CD4-positive, CD25-positive, alpha-beta regulatory T cell (primary cell): Measurements from ENCODE around the gene UBE2M. TPM values are rescaled to one million over a fixed set of nuclear protein-coding genes. Genes with fewer than 3 reads are reported as not detected.
A peak's percentile ranks its signal among the peaks of the same experiment; 100 is the strongest.

ENCODE experiments used
- ATAC-seq, 2 donors: fragments of 150-1000 bp; cut with Tn5 transposase; one replicate each; pipeline ENCODE4 v1.10.0; 2021; ENCODE audit warnings: low read depth in 2 of 2, moderate number of reproducible peaks in 2 of 2, moderate library complexity in 1 of 2
- DNase-seq, 3 donors: peaks; one replicate each; pipeline versions ENCODE4 v3.0.0 to v3.0.0-alpha.2; 2012 to 2022; ENCODE audit warnings: mixed read lengths in 1 of 3
- H3K27ac ChIP-seq: one replicate; pipeline ENCODE4 v1.7.0; 2013; ENCODE audit warnings: mild to moderate bottlenecking, low read length; ENCODE audit not compliant: insufficient read depth, poor library complexity, severe bottlenecking
- H3K27me3 ChIP-seq: one replicate; pipeline ENCODE4 v1.7.0; 2013; ENCODE audit warnings: low read length; ENCODE audit not compliant: control insufficient read depth, insufficient read depth
- H3K36me3 ChIP-seq: one replicate; pipeline ENCODE4 v1.7.0; 2013; ENCODE audit warnings: mild to moderate bottlenecking, low read length, moderate library complexity; ENCODE audit not compliant: control insufficient read depth, insufficient read depth
- H3K4me1 ChIP-seq: 2 replicates; pipeline ENCODE4 v1.7.0; 2013; ENCODE audit warnings: mild to moderate bottlenecking, low read length; ENCODE audit not compliant: insufficient read depth, control insufficient read depth, poor library complexity, severe bottlenecking
- H3K4me3 ChIP-seq: one replicate; pipeline ENCODE4 v1.7.0; 2013; ENCODE audit warnings: low read depth, mild to moderate bottlenecking, low read length, moderate library complexity
- H3K9me3 ChIP-seq, 2 experiments: 1 replicate in 1 of 2; 2 replicates in 1 of 2; pipeline ENCODE4 v1.7.0; 2013; ENCODE audit warnings: low read length in 2 of 2, mild to moderate bottlenecking in 1 of 2, moderate library complexity in 1 of 2; ENCODE audit not compliant: control insufficient read depth in 2 of 2
- H3K27ac Mint-ChIP-seq, 3 donors: one replicate each; pipeline ENCODE4 v1.8.0; 2020 to 2022; ENCODE audit warnings: mild to moderate bottlenecking in 3 of 3, mixed read lengths in 3 of 3, moderate library complexity in 2 of 3
- H3K27me3 Mint-ChIP-seq: one replicate; pipeline ENCODE4 v1.8.0; 2022; ENCODE audit warnings: mild to moderate bottlenecking, mixed read lengths
- H3K36me3 Mint-ChIP-seq: one replicate; pipeline ENCODE4 v1.8.0; 2020; ENCODE audit warnings: mixed read lengths
- H3K4me1 Mint-ChIP-seq, 4 donors: one replicate each; pipeline ENCODE4 v1.8.0; 2020 to 2022; ENCODE audit warnings: mixed read lengths in 4 of 4, mild to moderate bottlenecking in 1 of 4
- H3K4me3 Mint-ChIP-seq, 4 donors: one replicate each; pipeline ENCODE4 v1.8.0; 2020 to 2022; ENCODE audit warnings: mild to moderate bottlenecking in 4 of 4, mixed read lengths in 4 of 4, moderate library complexity in 3 of 4
- H3K9me3 Mint-ChIP-seq, 7 donors: one replicate each; pipeline ENCODE4 v1.8.0; 2020 to 2022; ENCODE audit warnings: mixed read lengths in 7 of 7, mild to moderate bottlenecking in 3 of 7, moderate library complexity in 2 of 7
- polyA plus RNA-seq, 4 donors: library from polyadenylated mRNA; unstranded; fragments of 300-500 nt; fragmentation: Illumina TruSeq; gene quantifications; one replicate each; pipeline ENCODE4 v1.2.3, GENCODE V29; 2021
- total RNA-seq: library from RNA; stranded (reverse); gene quantifications from one replicate; pipeline ENCODE4 v1.2.3, GENCODE V29; 2022

The UBE2M gene
- total and polyA plus RNA-seq, 5 donors from 2014 or later = 8.7 to 50.2 (median 15.8) TPM

DNA sequence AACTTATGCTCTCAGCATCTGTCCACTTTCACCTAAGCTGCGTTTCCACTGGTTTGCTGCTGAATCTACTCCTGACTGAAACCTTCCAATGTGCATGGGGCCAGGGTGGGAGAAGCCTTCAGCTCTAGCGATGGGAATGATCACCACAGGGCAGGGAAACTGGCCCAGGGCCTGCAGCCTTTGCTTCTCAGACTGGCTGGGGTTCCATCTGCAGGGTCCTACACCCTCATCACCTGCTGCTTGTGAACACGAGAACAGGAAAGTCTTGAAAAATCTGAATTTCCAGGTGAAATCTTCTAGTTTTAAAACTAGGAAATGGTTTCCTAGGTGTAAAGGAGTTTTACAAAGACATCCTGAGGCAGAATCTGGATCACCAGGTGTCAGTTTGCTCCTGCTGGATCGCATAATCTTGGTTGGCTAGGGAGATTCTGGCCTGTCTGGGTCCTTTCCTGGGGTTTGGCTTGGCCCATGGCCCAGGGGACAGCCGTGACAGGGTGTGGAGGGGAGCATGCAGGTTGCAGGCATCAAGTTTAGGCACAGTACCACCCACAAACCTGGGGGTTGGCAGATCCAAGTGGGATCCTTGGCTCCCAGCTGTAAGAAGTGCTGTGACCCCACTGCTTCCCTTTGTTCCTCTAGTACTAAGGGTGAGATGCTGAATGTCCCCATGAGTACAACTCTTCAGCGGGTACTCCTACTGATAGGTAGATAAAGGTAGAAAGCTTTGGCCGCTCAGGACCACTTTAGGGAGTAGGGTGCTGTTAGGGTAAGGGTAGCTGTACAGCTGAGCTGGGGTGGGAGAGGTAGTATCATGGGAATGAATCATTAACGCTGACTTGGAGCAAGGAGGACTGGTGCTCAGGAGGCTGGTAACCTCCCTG, 1.8 kb upstream of the UBE2M start:
- Mint-ChIP-seq H3K27me3 (no peaks in the 10 kb centered on the region), H3K4me3 (peak overlapping the region; percentile 96 to 97 (median 97)), H3K9me3 (peaks cover 0 to 6% (median 0%) of the 10 kb centered on the region in 7 donors), H3K27ac (peak overlapping the region in 2 of 3 donors; percentile 98 to 99), H3K36me3 (peaks cover 9% of the 10 kb centered on the region), H3K4me1 (peaks cover 0 to 75% (median 38%) of the 10 kb centered on the region in 4 donors)
- peaks cover 10% of the 10 kb centered on the region for H3K36me3 ChIP-seq
- H3K9me3 ChIP-seq = no peaks in the 10 kb centered on the region
- H3K27me3 ChIP-seq = no peaks in the 10 kb centered on the region
- H3K4me3 ChIP-seq = peak overlapping the region; percentile 82
- DNase-seq = no peak
- H3K27ac ChIP-seq = peak overlapping the region; percentile 93
- peaks cover 62% of the 10 kb centered on the region for H3K4me1 ChIP-seq
- ATAC-seq = no peak

DNA sequence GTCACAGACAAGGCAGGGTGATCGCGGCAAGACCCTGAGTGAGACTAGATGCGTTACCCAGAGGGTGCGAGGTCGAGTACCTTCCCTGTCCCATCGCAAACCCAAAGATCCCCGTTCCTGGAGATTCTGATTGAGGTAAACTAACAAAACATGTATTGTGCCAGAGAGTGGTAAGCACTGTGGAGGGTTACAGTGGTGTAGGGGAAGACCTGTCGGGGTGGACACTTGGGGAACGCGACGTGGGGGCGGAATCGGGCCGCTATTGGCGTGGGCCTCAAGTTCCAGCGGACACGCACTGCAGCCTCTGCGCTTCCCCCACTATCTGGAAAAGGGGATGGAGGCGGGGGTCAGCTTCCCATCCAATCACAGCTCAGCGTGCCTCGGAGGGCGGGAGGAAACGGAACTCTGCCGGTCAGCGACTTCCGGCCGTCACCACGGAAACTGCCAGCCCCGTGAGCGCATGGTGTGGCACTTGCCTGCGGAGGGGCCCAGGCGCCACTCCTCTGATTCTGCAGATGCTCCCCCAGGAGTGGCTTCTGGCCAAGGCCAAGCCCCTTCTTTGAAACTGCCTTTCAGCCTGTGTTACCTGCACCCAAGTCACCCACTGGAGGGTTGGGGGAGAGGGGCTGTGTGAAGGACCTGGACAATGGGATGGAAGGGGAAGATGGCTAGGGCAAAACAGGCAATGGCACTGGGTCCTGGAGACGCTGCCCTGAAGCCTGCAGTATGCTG, 1.0 kb upstream of the UBE2M start:
- Mint-ChIP-seq H3K27me3 (no peaks in the 10 kb centered on the region), H3K27ac (peak overlapping the region; percentile 98 to 99 (median 98)), H3K4me3 (peak overlapping the region; percentile 96 to 97 (median 97)), H3K9me3 (peaks cover 0 to 7% (median 0%) of the 10 kb centered on the region in 7 donors), H3K36me3 (peaks cover 9% of the 10 kb centered on the region), H3K4me1 (peaks cover 0 to 82% (median 43%) of the 10 kb centered on the region in 4 donors)
- Histone ChIP-seq H3K27ac (peak overlapping the region; percentile 93), H3K4me3 (peak overlapping the region; percentile 82), H3K36me3 (peaks cover 10% of the 10 kb centered on the region), H3K9me3 (no peaks in the 10 kb centered on the region), H3K4me1 (peaks cover 67% of the 10 kb centered on the region), H3K27me3 (no peaks in the 10 kb centered on the region)
- ATAC-seq (no peak), DNase-seq (peak in 2 of 3 donors; percentile 47 to 75)

DNA sequence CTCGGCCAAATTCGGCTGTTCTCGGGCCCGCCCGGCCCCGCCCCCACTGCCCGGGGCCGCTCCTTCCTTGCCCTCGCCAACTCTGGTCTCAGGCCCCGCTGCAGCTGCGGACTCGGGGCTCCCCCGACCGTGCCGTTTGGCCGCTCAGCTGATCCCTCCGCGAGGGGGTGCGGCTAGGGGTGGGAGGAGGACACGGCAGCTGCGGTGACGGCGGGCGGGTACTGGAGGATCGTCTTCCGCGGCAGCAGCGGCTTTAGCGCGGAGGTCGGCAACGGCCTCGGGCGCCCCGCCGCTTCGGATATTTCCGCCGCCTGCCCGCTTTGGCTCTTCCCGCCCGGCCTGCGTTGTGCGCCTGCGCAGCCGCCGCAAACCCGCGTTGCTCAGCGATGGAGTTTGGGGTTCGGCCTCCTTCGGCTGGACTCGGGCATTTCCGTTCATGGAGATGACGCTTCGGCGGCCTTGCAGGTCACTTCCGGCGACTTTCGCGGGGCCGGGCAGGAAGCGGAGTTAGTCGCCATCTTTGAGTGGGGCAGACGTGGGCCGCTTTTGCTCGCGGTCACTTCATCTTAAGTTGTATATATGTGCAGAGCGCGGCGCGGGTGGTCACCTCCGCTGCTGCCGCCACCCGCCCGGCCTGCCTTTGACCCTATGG, 338 bp upstream of the UBE2M start:
- Mint-ChIP-seq H3K36me3 (peaks cover 12% of the 10 kb centered on the region), H3K4me1 (peaks cover 0 to 84% (median 42%) of the 10 kb centered on the region in 4 donors), H3K27me3 (no peaks in the 10 kb centered on the region), H3K4me3 (peak overlapping the region; percentile 96 to 97 (median 97)), H3K27ac (peak overlapping the region; percentile 98 to 99 (median 98)), H3K9me3 (peaks cover 0 to 6% (median 0%) of the 10 kb centered on the region in 7 donors)
- ATAC-seq = peak; percentile 67 to 75
- Histone ChIP-seq H3K4me3 (peak overlapping the region; percentile 82), H3K27me3 (no peaks in the 10 kb centered on the region), H3K9me3 (no peaks in the 10 kb centered on the region), H3K4me1 (peaks cover 74% of the 10 kb centered on the region), H3K36me3 (peaks cover 10% of the 10 kb centered on the region), H3K27ac (peak overlapping the region; percentile 93)
- peak; percentile 99 to 100 (median 100) for DNase-seq

DNA sequence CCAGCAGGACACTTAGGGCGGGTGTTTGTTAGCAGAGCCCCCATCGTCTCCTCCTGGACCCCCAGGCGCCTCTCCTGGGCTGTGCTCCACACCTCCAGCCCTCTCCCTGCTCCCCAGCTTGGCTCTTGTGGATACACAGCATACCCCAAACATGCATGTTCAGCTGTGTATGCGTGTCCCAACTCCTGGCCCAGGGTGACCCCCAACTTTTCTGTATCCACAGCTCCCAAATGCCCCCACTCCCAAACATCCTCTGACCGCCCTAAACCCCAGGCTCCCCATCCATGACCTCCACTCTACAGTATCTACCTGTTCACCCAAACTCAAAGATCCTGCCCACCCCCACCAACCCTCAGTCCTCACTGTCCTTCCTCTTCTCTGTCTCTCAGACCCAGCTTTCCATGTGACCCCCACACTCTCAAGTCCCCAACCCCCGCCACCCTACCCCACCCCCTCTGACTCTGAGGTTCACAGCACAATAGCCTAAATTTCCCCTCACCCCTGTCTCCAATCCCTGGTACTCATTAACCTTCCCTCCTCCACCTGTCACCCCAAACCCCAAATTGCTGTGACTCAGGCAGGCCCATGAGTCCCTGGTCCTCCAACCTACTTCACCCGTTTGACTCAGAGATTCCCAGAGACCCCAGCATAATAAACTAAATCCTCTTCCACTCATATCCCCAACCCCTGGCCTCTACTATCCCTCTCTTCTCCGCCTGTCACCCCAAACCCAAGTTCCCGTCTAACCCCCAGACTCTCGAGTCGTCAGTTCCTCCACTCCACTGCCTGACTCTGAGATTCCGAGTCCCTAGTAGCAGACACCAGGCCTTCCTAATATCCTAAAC, 968 bp downstream of the UBE2M start:
- H3K4me1 Mint-ChIP-seq = peaks cover 0 to 83% (median 45%) of the 10 kb centered on the region in 4 donors
- peaks cover 21% of the 10 kb centered on the region for H3K36me3 Mint-ChIP-seq
- DNase-seq (no peak), ATAC-seq (no peak)
- H3K36me3 ChIP-seq = peaks cover 15% of the 10 kb centered on the region
- H3K27ac Mint-ChIP-seq = peak overlapping the region; percentile 92 to 98 (median 94)
- H3K27ac ChIP-seq = peak overlapping the region; percentile 93
- H3K27me3 Mint-ChIP-seq = no peaks in the 10 kb centered on the region
- H3K27me3 ChIP-seq = no peaks in the 10 kb centered on the region
- H3K4me3 Mint-ChIP-seq = peak overlapping the region; percentile 89 to 97 (median 96)
- peak overlapping the region; percentile 81 for H3K4me3 ChIP-seq
- no peaks in the 10 kb centered on the region for H3K9me3 ChIP-seq
- H3K9me3 Mint-ChIP-seq = peaks cover 0 to 2% (median 0%) of the 10 kb centered on the region in 7 donors
- peaks cover 66% of the 10 kb centered on the region for H3K4me1 ChIP-seq

DNA sequence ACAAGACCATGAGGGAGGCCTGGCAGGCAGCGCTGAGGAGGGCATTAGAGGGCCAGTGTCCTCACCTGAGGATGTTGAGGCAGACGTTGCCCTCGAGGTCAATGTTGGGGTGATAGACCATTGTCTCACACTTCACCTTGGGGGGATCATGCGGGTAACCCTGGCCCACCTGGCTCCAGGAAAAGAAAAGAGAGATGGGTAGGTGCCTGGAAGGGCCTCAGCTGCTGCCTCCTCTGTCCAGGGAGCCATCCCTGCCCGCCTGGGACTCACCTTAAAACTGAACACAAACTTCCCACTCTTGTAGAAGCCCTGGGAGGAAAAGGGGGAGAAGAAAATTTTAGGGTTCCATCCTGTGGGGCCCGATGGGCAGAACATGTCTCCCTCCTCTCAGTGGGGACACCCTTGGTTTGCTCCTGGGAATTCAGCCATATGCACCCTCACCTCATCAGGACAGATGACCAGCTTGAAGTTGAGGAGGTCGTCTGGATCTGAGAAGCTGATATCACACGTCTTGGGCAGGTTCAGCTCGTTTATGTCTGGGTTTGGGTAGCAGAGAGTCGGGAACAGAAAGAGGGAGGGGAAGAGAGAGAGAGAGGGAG, 1.7 kb downstream of the UBE2M start:
- Mint-ChIP-seq H3K4me3 (peak overlapping the region; percentile 76 to 97 (median 96)), H3K27ac (peak overlapping the region; percentile 38 to 98 (median 62)), H3K9me3 (peaks cover 0 to 2% (median 0%) of the 10 kb centered on the region in 7 donors), H3K4me1 (peaks cover 0 to 83% (median 46%) of the 10 kb centered on the region in 4 donors), H3K36me3 (peaks cover 27% of the 10 kb centered on the region), H3K27me3 (no peaks in the 10 kb centered on the region)
- H3K27ac ChIP-seq = peak overlapping the region; percentile 93
- ATAC-seq (no peak), DNase-seq (no peak)
- H3K27me3 ChIP-seq = no peaks in the 10 kb centered on the region
- H3K36me3 ChIP-seq = peaks cover 22% of the 10 kb centered on the region
- H3K4me1 ChIP-seq = peaks cover 59% of the 10 kb centered on the region
- no peaks in the 10 kb centered on the region for H3K9me3 ChIP-seq
- peak overlapping the region; percentile 81 for H3K4me3 ChIP-seq

DNA sequence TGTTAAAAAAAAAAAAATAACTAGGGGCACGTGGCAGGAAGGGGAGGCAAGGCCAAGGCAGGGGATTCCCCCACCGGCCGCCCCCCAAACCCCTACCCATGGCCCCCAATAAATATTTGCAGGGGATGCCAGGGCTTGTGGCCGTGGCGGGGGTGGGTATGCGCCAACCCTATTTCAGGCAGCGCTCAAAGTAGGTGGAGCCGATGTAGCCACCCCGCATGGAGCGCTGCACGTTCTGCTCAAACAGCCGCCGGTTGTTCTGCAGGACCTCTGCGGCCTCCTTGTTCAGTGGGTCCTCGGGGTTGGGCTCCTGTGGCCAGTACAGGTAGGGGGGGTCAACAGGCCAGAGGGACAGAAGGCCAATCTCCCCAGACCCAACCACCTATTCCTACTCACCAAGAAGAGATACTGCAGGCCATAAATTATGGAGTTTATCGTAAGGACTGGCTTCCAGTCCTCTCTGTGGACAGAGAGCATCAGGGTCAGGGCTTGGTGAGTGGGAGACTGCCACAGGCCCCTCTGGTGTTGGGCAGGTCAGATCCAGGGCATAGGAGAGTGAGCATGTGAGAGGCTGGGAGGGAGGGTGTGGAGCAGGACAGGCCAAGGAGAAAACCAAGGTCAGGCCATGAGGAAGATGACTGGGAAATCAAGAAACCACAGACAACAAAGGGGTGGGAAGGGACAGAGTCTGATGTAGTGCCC, 2.3 kb downstream of the UBE2M start:
- peaks cover 29% of the 10 kb centered on the region for H3K36me3 Mint-ChIP-seq
- H3K27ac Mint-ChIP-seq = peak overlapping the region; percentile 38 to 99 (median 99)
- peaks cover 28% of the 10 kb centered on the region for H3K36me3 ChIP-seq
- H3K9me3 Mint-ChIP-seq = peaks cover 0 to 2% (median 0%) of the 10 kb centered on the region in 7 donors
- peaks cover 0 to 77% (median 41%) of the 10 kb centered on the region in 4 donors for H3K4me1 Mint-ChIP-seq
- H3K27ac ChIP-seq = peak overlapping the region; percentile 98
- H3K27me3 ChIP-seq = no peaks in the 10 kb centered on the region
- DNase-seq (no peak), ATAC-seq (no peak)
- no peak overlapping the region for H3K4me3 ChIP-seq
- no peaks in the 10 kb centered on the region for H3K27me3 Mint-ChIP-seq
- peak overlapping the region; percentile 76 to 97 (median 96) for H3K4me3 Mint-ChIP-seq
- H3K4me1 ChIP-seq = peaks cover 53% of the 10 kb centered on the region
- H3K9me3 ChIP-seq = no peaks in the 10 kb centered on the region
